Progenitor cell of endocrine pancreas (in vitro differentiated cells): ENCODE data around the gene IFNGR1. TPM values are rescaled to one million over a fixed set of nuclear protein-coding genes. Genes with fewer than 3 reads are reported as not detected.

ENCODE experiments used
- DNase-seq: peaks from one replicate; pipeline ENCODE4 v3.0.0; 2021; ENCODE audit warnings: low spot score; ENCODE audit not compliant: unreplicated experiment
- H3K27ac Mint-ChIP-seq: 2 replicates; pipeline ENCODE4 v1.8.0; 2021; ENCODE audit warnings: mild to moderate bottlenecking, moderate library complexity, mixed read lengths
- H3K27me3 Mint-ChIP-seq: 2 replicates; pipeline ENCODE4 v1.8.0; 2021; ENCODE audit warnings: mixed read lengths
- H3K36me3 Mint-ChIP-seq: 2 replicates; pipeline ENCODE4 v1.8.0; 2022; ENCODE audit warnings: mixed read lengths; ENCODE audit not compliant: insufficient read depth
- H3K4me1 Mint-ChIP-seq: 2 replicates; pipeline ENCODE4 v1.8.0; 2021; ENCODE audit warnings: low read depth, mixed read lengths
- H3K4me3 Mint-ChIP-seq: 2 replicates; pipeline ENCODE4 v1.8.0; 2021; ENCODE audit warnings: low read depth, mild to moderate bottlenecking, moderate library complexity, mixed read lengths
- H3K9me3 Mint-ChIP-seq: 2 replicates; pipeline ENCODE4 v1.8.0; 2021; ENCODE audit warnings: low read depth, mixed read lengths
- CTCF ChIP-seq: fragments of 200-600 bp; sonication (generic); IDR thresholded peaks from one replicate; pipeline ENCODE4 v1.5.0; 2021; ENCODE audit warnings: antibody characterized with exemption, mild to moderate bottlenecking; ENCODE audit not compliant: unreplicated experiment
- total RNA-seq: library from RNA; stranded (reverse); gene quantifications from 2 replicates; pipeline ENCODE4 v1.2.1, GENCODE V29; 2021

IFNGR1 gene
- total RNA-seq, 1 donor from 2014 or later: 29.4 TPM

- Mint-ChIP-seq H3K27me3 (no peaks in the 10 kb centered on the region), H3K4me3 (no peak overlapping the region), H3K27ac (no peak overlapping the region), H3K4me1 (no peaks in the 10 kb centered on the region), H3K36me3 (peaks cover 1% of the 10 kb centered on the region), H3K9me3 (peaks cover 39% of the 10 kb centered on the region)
- TF ChIP-seq CTCF: no peak
- no peak for DNase-seq
Observed at GRCh38 chr6:137182654-137183073, 36.5 kb downstream of the IFNGR1 start.

GRCh38 chr6:137181891-137182653, 37.1 kb downstream of the IFNGR1 start:
- TF ChIP-seq CTCF: no peak
- Mint-ChIP-seq H3K4me3 (no peak overlapping the region), H3K27ac (no peak overlapping the region), H3K4me1 (no peaks in the 10 kb centered on the region), H3K9me3 (peaks cover 39% of the 10 kb centered on the region), H3K27me3 (no peaks in the 10 kb centered on the region), H3K36me3 (peaks cover 1% of the 10 kb centered on the region)
- no peak for DNase-seq

GRCh38 chr6:137177611-137178010, 41.6 kb downstream of the IFNGR1 start:
- H3K4me3 Mint-ChIP-seq: no peak overlapping the region
- H3K27ac Mint-ChIP-seq: no peak overlapping the region
- H3K4me1 Mint-ChIP-seq: no peaks in the 10 kb centered on the region
- H3K36me3 Mint-ChIP-seq: no peaks in the 10 kb centered on the region
- H3K27me3 Mint-ChIP-seq: no peaks in the 10 kb centered on the region
- no peak for TF ChIP-seq CTCF
- DNase-seq: no peak
- H3K9me3 Mint-ChIP-seq: peaks cover 15% of the 10 kb centered on the region

GRCh38 chr6:137176729-137177128, 42.5 kb downstream of the IFNGR1 start:
- H3K27me3 Mint-ChIP-seq: no peaks in the 10 kb centered on the region
- DNase-seq: no peak
- no peaks in the 10 kb centered on the region for H3K4me1 Mint-ChIP-seq
- H3K36me3 Mint-ChIP-seq: no peaks in the 10 kb centered on the region
- no peak overlapping the region for H3K4me3 Mint-ChIP-seq
- TF ChIP-seq CTCF: no peak
- H3K9me3 Mint-ChIP-seq: peaks cover 12% of the 10 kb centered on the region
- H3K27ac Mint-ChIP-seq: no peak overlapping the region

GRCh38 chr6:137175868-137176245, 43.3 kb downstream of the IFNGR1 start:
- TF ChIP-seq CTCF: no peak
- H3K4me3 Mint-ChIP-seq: no peak overlapping the region
- peaks cover 10% of the 10 kb centered on the region for H3K9me3 Mint-ChIP-seq
- no peaks in the 10 kb centered on the region for H3K36me3 Mint-ChIP-seq
- no peaks in the 10 kb centered on the region for H3K4me1 Mint-ChIP-seq
- H3K27ac Mint-ChIP-seq: no peak overlapping the region
- DNase-seq: no peak
- H3K27me3 Mint-ChIP-seq: no peaks in the 10 kb centered on the region
